NCI-H2029 (cell line): ENCODE results near the gene RBL2.
"Not testable (repeated sequence)": the region's sequence is repeated elsewhere in the genome, so short reads cannot be mapped to it uniquely, and the experiment has no call there.

Experiments used
- DNase-seq: peaks from one replicate; lab custom pipeline; 2025; lab: John Stamatoyannopoulos, UW

Gene RBL2

GRCh38 chr16:53434377-53435065 lies at the start of gene RBL2:
Gene RBL2 (plus strand): TSS chr16:53434471. CDS start chr16:53434557, 86 bp downstream.
- DNase-seq = peak; percentile 12

DNA sequence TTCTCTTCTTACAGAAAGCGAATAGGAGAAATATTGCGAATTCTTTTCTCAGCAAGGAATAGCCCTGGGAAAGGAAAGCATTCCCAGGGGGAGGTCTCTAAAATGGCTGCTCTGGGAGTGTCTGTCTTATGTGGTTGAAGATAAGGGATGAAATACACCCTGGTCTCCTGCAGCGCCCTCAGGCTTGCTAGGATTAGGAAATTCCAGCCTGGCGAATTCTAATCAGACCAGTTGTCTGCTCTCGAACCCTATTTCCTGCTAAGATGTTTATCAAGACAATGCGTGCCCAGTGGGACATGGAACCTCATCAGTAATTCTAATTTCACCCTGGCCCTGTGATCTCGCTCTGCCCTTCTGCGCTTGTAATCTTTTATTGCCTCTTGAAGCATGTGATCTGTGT lies 49.7 kb upstream of the RBL2 start:
- not testable (repeated sequence) for DNase-seq

DNA sequence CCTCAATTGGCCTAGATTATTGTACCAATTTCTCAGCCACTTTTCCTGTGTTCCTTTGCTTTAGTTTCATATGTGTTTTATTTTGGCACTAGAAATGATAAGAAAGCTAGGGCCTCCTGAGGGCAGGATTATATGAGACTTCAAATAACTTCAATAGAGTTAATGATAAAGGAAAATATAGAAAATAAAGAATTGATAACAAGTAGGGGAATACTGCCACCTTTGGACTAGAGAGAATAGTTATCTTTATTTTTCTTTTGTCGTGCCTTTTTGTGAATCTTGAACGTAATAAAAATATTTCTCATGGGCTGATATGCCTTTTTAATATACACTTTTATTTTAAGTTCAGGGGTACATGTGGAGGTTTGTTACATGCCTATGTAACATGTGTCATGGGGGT lies 29.3 kb upstream of the RBL2 start:
- no peak for DNase-seq

DNA sequence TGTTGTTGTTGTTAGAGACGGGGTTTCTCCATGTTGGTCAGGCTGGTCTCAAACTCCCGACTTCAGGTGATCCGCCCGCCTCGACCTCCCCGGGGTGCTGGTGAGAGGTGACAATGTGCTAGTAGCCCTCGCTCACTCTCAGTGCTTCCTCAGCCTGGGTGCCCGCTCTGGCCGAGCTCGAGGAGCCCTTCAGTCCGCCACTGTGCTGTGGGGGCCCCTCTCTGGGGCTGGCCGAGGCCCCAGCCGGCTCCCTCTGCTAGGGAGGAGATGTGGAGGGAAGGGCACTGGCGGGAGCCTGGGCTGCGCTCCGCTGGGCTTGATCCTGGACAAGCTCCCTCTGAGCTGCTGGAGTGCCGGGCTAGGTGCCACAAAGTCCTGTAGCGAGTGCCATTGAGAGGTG lies 21.7 kb upstream of the RBL2 start:
- DNase-seq = no peak

- no peak for DNase-seq
Measured at GRCh38 chr16:53413864-53414263, 20.4 kb upstream of the RBL2 start.

DNA sequence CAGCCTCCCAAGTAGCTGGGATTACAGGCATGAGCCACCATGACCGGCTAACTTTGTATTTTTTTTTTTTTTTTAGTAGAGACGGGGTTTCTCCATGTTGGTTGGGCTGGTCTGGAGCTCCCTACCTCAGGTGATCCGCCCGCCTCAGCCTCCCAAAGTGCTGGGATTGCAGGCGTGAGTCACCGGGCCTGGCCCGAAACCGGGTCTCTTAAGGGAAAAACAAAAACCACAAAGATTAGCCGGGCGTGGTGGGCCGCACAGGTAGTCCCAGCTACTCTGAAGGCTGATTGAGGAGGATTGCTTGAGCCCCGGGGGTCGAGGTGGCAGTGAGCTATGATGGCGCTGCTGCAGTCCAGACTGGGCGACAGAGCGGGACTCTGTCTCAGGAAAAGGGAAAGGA lies 19.9 kb upstream of the RBL2 start:
- no peak for DNase-seq

- no peak for DNase-seq
Measured at GRCh38 chr16:53415504-53415903, 18.8 kb upstream of the RBL2 start.

- DNase-seq = no peak
Measured at GRCh38 chr16:53417011-53417410, 17.3 kb upstream of the RBL2 start.

- DNase-seq = no peak
Measured at GRCh38 chr16:53417976-53418375, 16.3 kb upstream of the RBL2 start.

DNA sequence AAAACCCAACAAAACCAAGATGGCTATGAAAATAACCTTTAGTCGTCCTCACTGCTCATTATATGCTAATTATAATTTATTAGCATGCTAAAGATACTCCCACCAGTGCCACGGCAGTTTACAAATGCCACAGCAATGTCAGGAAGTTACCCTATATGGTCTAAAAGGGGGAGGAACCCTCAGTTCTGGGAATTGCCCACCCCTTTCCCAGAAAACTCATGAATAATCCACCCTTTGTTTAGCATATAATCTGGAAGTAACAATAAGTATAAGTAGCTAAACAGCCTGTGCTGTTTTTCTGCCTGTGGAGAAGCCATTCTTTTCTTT lies 14.9 kb upstream of the RBL2 start:
- DNase-seq = not testable (repeated sequence)

GRCh38 chr16:53421248-53421647 lies 13.0 kb upstream of the RBL2 start:
- DNase-seq = no peak

DNA sequence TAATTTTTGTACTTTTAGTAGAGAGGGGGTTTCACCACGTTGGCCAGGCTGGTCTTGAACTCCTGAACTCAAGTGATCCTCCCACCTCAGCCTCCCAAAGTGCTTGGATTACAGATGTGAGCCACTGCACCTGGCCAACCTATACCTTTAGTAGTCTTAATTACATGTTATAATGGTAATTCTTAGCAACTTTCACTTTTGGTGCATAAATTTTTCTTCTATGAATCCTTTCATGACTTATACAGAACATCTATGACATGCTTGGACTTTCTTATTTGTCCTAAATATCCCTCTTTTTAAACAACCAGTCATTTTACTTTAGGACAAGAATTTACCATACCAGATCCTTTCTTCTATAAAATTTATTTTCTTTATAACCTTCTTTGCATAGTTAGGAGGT lies 10.3 kb upstream of the RBL2 start:
- DNase-seq = not testable (repeated sequence)

- no peak for DNase-seq
Measured at GRCh38 chr16:53428681-53429080, 5.6 kb upstream of the RBL2 start.

GRCh38 chr16:53429221-53429943 lies 4.9 kb upstream of the RBL2 start:
- no peak for DNase-seq

- DNase-seq = no peak
Measured at GRCh38 chr16:53430363-53430762, 3.9 kb upstream of the RBL2 start.

DNA sequence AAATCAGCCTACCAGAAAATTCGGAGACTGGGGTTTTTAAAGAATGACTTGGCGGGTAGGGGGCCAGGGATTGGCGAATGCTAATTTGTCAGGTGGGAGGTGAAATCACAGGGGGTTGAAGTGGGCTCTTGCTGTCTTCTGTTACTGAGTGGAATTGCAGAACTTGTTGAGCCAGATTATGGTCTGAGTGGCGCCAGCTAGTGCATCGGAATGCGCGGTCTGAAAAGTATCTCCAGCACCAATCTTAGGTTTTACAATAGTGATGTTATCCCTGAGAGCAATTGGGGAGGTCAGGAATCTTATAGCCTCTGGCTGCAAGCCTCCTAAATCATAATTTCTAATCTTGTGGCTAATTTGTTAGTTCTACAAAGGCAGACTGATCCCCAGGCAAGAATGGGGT lies 762 bp upstream of the RBL2 start:
- no peak for DNase-seq

DNA sequence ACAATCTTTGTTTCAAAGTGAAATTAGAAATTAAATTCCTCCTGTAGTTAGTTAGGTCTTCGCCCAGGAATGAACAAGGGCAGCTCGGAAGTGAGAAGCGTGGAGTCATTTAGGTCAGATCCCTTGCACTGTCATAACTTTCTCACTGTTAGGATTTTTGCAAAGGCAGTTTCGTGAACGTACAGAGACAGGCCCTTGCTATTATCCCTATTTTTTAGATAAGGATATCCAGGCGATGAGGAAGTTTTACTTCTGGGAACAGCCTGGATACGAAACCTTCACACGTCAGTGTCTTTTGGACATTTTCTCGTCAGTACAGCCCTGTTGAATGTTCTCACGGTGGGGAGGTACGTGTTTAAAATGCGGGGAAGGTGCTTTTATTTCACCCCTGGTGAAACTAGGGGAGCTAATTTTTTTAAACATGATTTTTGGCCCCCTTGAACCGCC lies 318 bp upstream of the RBL2 start:
- no peak for DNase-seq

DNA sequence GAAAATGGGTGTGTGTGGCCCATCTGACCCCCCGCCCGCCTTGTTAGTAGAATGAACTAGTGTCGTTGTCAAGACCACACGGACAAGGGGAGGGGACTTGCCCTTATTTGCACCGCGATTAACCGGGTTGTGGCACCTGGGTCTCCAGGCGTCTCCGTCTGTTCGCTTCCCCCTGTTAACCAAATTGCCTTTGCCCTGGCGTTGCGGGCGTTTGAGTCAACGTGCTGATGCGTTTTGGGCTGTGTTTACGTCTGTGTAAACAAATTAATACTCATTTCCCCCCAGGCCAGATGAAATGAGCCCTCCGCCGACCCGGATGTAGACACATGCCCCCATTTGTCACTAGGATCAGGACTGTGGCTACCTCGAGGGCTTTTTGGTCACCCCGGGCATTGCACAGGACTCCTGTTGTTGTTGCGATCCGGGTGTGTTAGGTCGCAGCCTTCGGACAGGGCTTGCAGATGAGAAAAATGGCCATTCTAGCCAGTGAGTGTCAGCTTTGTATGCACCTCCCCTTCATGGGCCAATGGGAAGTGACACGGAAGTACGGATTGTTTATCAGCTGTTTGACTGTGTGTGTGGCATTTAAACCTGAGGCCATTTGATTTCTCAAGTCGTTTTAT lies 906 bp downstream of the RBL2 start:
- peak; percentile 56 for DNase-seq

GRCh38 chr16:53440125-53440524 lies 5.9 kb downstream of the RBL2 start:
- DNase-seq = no peak

- no peak for DNase-seq
Measured at GRCh38 chr16:53445534-53445933, 11.3 kb downstream of the RBL2 start.

- no peak for DNase-seq
Measured at GRCh38 chr16:53446090-53446489, 11.8 kb downstream of the RBL2 start.

GRCh38 chr16:53449816-53450517 lies 15.7 kb downstream of the RBL2 start:
- no peak for DNase-seq

DNA sequence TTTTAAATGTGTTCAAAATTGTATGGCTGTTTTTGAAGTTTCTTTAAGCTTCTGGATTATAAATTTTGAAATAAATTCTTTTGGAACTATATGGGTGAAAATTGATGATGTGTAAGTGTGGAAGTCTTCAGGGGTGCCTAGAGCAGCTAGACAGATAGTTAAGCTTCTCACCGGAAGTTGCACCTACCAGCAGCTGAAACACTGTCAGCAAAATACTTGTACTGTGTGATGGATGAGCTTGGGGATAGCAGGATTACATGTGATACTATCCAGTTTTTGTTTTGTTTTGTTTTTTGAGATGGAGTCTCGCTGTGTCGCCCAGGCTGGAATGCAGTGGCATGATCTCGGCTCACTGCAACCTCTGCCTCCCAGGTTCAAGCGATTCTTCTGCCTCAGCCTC lies 19.7 kb downstream of the RBL2 start:
- no peak for DNase-seq
